Stimulated activated naive CD8-positive, alpha-beta T cell treated with anti-CD3 and anti-CD28 coated beads, Interleukin-15, Interleukin-2, amounts not matched to agents 100 ng/mL and 50 ng/mL, for 24 hours (primary cell): ENCODE measurements around the gene SERPINH1.

Experiments
- H3K27ac Mint-ChIP-seq: one replicate; pipeline ENCODE4 v1.8.0; 2021; ENCODE audit warnings: mild to moderate bottlenecking, mixed read lengths
- H3K27me3 Mint-ChIP-seq: one replicate; pipeline ENCODE4 v1.8.0; 2021; ENCODE audit warnings: mixed read lengths
- H3K36me3 Mint-ChIP-seq: one replicate; pipeline ENCODE4 v1.8.0; 2021; ENCODE audit warnings: low read depth, mixed read lengths
- H3K4me1 Mint-ChIP-seq: one replicate; pipeline ENCODE4 v1.8.0; 2021; ENCODE audit warnings: low read depth, mixed read lengths
- H3K4me3 Mint-ChIP-seq: one replicate; pipeline ENCODE4 v1.8.0; 2021; ENCODE audit warnings: mild to moderate bottlenecking, mixed read lengths
- H3K9me3 Mint-ChIP-seq: one replicate; pipeline ENCODE4 v1.8.0; 2021; ENCODE audit warnings: mixed read lengths

Gene SERPINH1

DNA sequence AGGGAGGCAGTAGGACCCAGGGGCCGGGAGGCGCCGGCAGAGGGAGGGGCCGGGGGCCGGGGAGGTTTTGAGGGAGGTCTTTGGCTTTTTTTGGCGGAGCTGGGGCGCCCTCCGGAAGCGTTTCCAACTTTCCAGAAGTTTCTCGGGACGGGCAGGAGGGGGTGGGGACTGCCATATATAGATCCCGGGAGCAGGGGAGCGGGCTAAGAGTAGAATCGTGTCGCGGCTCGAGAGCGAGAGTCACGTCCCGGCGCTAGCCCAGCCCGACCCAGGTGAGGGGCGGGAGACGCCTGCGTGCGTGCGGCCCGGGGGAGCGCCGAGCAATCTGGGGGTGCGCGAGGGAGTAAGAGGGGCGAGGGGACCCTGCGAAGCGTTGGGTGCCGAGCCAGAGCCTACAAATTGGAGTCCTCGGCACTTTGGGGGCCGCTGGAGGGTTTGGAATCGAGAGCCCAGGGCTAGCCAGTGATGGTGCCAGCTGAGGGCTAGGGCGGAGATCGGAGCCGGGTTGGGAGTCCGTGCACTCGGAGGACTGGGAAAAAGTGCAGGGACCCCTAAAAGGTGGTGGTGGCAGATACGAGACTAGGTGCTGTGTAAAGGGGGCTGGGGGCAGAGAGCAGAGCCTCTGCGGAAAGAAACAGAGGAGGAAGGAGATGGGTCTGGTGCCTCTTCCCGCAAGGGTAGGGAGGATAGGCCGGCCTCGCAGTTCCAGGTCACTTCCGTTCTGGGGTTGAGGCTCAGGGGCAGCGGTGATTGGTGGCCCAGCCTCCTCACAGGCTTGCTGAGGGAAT lies at the start of gene SERPINH1:
TSS of gene SERPINH1 (plus strand) at position 206 of the 788 bp plus-strand sequence. CDS start 4,097 bp downstream, outside the sequence.
- Mint-ChIP-seq H3K9me3 (no peaks in the 10 kb centered on the region), H3K27ac (peak within 1 kb of the TSS; percentile 99), H3K4me1 (peaks cover 29% of the 10 kb centered on the region), H3K27me3 (no peaks in the 10 kb centered on the region), H3K36me3 (no peaks in the 10 kb centered on the region), H3K4me3 (peak within 1 kb of the TSS; percentile 99)

DNA sequence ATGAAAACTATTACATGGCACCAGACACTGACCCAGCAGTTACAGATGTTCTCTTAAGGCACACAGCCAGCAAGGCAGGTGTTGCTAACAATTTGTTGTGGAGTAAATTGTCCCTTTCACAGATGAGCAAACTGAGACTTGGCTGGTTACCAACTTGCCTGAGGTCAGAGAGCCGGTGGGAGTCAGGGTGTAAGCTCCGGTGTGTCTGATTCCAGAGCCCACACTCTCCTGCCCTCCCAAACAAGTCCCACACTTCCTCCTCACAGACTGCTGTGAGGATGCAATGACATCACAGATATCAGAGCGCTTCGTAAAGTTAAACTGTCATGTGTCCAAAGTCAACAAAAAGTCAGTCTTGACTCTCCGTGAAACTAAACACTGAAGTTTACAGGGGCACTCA lies 48.8 kb upstream of the SERPINH1 start:
- H3K4me1 Mint-ChIP-seq, result peaks cover 15% of the 10 kb centered on the region
- H3K36me3 Mint-ChIP-seq, result no peaks in the 10 kb centered on the region
- no peaks in the 10 kb centered on the region for H3K27me3 Mint-ChIP-seq
- H3K9me3 Mint-ChIP-seq, result no peaks in the 10 kb centered on the region
- no peak overlapping the region for H3K4me3 Mint-ChIP-seq
- no peak overlapping the region for H3K27ac Mint-ChIP-seq

DNA sequence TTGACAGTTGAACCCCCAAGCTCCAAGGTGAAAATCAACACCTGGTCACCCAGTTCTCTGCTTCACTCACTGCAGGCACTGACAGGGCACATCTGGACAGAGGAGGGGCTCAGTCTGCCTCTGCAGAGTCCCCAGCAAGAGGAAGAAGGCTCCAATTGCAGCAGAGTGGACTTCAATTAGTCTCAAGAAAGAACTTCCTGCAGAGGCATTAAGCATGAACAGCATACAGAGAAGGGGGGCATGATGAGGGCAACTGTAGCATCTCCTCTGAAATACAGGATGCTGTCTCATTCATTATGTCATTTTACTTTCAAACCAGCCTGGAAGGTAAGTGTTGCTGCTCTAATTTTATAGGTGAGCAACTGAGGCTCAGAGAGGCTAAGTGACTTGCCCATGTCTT lies 47.5 kb upstream of the SERPINH1 start:
- H3K4me1 Mint-ChIP-seq, result peaks cover 9% of the 10 kb centered on the region
- no peaks in the 10 kb centered on the region for H3K36me3 Mint-ChIP-seq
- H3K27ac Mint-ChIP-seq, result no peak overlapping the region
- H3K9me3 Mint-ChIP-seq, result no peaks in the 10 kb centered on the region
- no peaks in the 10 kb centered on the region for H3K27me3 Mint-ChIP-seq
- H3K4me3 Mint-ChIP-seq, result no peak overlapping the region

DNA sequence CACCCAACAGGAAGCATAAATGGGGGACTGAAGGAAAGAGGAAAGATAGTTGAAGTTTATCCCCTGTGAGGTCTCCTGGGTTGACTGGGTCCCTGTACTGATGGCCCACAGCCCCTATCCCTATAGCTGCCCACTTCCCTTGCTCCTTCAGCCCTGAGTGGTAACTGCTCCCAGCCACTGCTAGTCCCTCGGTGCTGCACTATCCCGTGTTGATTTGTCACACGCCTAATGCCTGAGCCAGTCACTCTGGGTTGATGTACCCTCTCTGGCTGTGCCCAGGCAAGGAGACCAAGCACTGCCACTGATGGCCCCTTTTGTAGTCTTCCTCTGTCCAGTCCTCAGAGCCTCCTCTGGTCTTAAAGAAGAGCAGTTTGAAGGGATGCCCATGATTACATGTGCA lies 45.9 kb upstream of the SERPINH1 start:
- Mint-ChIP-seq H3K4me3 (no peak overlapping the region), H3K9me3 (no peaks in the 10 kb centered on the region), H3K36me3 (no peaks in the 10 kb centered on the region)

DNA sequence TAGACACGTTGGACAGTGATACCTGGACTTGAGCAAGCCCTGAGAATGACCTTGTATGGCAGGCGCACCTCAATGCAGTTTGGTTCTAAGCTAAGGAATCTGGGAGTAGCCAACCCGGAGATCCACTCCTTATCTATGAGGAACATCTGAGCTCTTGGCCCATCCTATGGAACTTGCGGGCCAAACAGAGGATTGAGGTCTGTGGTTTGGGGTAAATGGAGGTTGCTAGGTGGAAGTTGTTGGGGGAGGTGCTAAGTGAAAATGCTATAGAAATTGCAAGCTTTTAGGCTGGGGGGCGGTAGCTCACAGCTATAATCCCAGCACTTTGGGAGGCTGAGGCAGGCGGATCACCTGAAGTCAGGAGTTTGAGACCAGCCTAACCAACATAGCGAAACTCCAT lies 45.2 kb upstream of the SERPINH1 start:
- Mint-ChIP-seq H3K4me1 (peaks cover 9% of the 10 kb centered on the region), H3K27ac (no peak overlapping the region), H3K36me3 (no peaks in the 10 kb centered on the region), H3K9me3 (no peaks in the 10 kb centered on the region), H3K4me3 (no peak overlapping the region), H3K27me3 (no peaks in the 10 kb centered on the region)

More for the DNA sequence above, 45.9 kb upstream of the SERPINH1 start:
- Mint-ChIP-seq H3K27ac (no peak overlapping the region), H3K27me3 (no peaks in the 10 kb centered on the region), H3K4me1 (peaks cover 9% of the 10 kb centered on the region)

DNA sequence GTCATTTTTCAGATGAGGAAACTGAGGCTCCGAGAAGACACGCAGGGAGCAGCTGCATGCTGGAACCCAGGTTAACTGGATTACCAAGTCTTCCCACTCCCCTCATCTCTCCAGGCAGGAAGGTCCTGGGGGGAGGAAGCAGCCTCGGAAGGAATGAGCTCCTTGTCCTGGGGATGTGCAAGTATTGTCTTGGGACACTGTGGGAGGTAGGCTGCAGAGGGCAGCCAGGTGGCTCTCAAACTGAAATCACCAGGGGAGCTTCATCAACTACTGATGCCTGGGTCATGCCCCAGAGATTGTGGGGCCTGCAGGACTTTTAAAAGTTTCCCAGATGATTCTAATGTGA lies 43.9 kb upstream of the SERPINH1 start:
- no peaks in the 10 kb centered on the region for H3K27me3 Mint-ChIP-seq
- H3K27ac Mint-ChIP-seq, result no peak overlapping the region
- no peaks in the 10 kb centered on the region for H3K9me3 Mint-ChIP-seq
- H3K4me3 Mint-ChIP-seq, result no peak overlapping the region
- peaks cover 9% of the 10 kb centered on the region for H3K4me1 Mint-ChIP-seq
- H3K36me3 Mint-ChIP-seq, result no peaks in the 10 kb centered on the region

DNA sequence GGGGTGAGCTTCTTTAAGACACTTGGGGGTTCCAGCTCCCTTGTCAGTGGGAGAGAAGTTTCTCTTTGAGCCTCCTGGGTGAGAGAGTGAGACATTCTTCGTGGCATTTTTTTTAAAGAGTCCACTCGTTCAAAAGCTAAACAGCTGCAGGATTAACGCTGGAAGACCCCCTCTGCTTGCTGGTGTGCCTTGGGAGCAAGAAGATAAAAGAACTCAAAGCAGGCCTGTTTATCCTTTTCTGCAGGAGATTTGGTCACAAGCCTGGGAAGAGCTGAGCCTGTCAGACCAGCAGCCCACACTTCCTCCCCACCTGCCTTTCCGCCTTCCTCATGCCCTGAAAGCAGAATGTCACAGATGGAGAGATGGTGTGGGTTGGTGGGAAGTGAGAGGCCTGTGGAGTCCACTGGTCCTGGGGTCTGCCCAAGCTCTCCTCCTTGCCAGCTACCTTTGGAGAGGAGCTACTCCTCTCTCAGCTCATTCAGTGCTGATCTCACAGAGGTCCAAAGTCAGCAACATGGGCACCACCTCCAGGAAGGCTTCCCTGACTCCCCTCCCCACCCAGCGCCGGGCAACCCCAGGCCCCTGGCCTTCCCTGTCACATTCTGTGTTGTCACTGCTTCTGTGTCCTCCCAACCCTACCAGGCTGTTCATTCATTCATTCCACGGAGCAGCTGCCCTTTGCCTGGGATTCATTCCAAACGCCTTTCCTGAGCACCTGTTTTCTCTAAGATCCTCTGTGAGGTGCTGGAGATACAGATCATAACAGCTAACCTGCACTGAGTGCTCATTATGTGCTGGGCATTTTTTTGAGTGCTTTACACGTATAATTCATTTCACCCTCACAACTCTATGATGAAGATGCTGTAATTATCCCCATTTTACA lies 43.0 kb upstream of the SERPINH1 start:
- peaks cover 4% of the 10 kb centered on the region for H3K27me3 Mint-ChIP-seq
- H3K27ac Mint-ChIP-seq, result no peak overlapping the region
- no peaks in the 10 kb centered on the region for H3K9me3 Mint-ChIP-seq
- H3K36me3 Mint-ChIP-seq, result no peaks in the 10 kb centered on the region
- peaks cover 16% of the 10 kb centered on the region for H3K4me1 Mint-ChIP-seq
- H3K4me3 Mint-ChIP-seq, result no peak overlapping the region

DNA sequence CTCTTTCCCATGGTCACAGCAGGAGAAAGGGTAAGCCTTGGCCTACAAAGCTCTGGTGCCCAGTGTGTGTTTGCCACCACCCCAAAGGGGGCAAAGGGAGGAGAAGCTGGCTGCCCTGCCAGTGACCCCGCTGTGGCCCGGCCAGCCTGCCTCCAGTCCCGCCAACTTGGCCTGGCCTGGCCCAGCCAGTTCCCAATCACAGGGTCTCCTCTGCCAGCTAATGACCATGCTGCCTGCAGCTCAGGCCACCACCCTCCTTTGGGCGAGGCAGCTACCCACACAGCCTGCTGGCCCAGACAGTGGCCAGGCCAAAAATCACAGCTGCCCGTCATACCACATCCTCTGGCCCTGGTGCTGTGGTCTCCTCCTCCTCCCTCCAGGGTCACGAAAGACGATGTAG lies 41.4 kb upstream of the SERPINH1 start:
- Mint-ChIP-seq H3K36me3 (no peaks in the 10 kb centered on the region), H3K4me3 (no peak overlapping the region), H3K27me3 (peaks cover 7% of the 10 kb centered on the region), H3K27ac (no peak overlapping the region), H3K9me3 (no peaks in the 10 kb centered on the region), H3K4me1 (peaks cover 24% of the 10 kb centered on the region)

DNA sequence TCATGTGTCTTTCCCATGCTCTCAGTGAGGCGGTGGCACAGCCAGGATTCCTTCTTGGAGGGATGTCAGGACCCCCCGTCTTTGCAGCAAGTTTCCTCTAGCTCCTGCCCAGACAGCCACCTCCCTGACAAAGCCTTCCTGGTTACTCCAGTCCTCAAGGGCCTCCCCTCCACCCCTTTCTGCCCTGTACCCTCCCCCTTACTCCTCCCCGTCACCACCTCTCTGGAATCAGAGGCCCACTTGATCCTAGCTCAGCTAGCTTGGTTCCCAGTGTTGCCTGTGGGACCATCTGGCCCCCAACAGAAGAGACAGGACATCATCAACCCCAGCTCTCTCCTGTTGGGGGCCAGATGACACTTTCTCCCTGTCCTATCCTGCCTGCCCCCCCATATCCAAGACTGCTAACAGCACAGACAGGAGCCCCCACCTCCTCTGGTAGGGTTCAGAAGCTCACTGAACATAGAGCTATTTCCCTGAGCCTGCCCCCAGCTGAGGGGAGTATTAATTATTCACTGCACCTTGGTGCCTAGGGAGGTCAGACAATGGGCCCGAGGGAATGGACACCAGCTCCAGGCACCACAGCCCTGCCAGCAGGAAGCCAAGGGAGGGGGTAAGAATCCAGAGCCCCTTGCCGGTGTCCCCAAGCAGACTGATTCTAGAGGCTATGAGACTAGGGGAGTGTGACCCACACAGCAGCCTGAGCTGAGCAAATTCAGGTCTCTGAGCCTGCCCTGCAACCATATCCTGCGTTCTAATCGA lies 39.6 kb upstream of the SERPINH1 start:
- H3K4me3 Mint-ChIP-seq, result no peak overlapping the region
- H3K4me1 Mint-ChIP-seq, result peaks cover 22% of the 10 kb centered on the region
- H3K27ac Mint-ChIP-seq, result no peak overlapping the region
- H3K9me3 Mint-ChIP-seq, result no peaks in the 10 kb centered on the region
- H3K27me3 Mint-ChIP-seq, result peaks cover 7% of the 10 kb centered on the region
- no peaks in the 10 kb centered on the region for H3K36me3 Mint-ChIP-seq

DNA sequence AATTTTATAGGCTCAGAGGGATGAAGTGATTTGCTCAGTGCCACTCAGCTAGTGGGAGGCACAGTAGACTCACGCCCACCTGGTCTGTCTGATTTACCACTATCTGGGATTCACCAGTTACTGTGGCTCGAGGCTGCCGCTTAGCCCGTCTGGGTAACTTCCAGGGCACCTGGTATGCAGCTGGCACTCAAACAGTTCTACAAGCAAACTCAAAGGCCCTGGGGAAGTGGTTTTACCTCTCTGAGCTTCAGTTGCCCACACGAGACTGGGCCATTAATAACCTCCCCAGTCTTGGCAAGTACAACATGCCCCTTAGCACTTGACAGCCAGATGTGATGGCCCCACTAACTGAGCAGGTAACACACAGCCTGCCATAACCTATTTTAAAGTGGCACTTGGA lies 38.9 kb upstream of the SERPINH1 start:
- peaks cover 7% of the 10 kb centered on the region for H3K27me3 Mint-ChIP-seq
- H3K36me3 Mint-ChIP-seq, result no peaks in the 10 kb centered on the region
- H3K4me1 Mint-ChIP-seq, result peaks cover 20% of the 10 kb centered on the region
- no peaks in the 10 kb centered on the region for H3K9me3 Mint-ChIP-seq
- H3K4me3 Mint-ChIP-seq, result no peak overlapping the region
- H3K27ac Mint-ChIP-seq, result no peak overlapping the region

DNA sequence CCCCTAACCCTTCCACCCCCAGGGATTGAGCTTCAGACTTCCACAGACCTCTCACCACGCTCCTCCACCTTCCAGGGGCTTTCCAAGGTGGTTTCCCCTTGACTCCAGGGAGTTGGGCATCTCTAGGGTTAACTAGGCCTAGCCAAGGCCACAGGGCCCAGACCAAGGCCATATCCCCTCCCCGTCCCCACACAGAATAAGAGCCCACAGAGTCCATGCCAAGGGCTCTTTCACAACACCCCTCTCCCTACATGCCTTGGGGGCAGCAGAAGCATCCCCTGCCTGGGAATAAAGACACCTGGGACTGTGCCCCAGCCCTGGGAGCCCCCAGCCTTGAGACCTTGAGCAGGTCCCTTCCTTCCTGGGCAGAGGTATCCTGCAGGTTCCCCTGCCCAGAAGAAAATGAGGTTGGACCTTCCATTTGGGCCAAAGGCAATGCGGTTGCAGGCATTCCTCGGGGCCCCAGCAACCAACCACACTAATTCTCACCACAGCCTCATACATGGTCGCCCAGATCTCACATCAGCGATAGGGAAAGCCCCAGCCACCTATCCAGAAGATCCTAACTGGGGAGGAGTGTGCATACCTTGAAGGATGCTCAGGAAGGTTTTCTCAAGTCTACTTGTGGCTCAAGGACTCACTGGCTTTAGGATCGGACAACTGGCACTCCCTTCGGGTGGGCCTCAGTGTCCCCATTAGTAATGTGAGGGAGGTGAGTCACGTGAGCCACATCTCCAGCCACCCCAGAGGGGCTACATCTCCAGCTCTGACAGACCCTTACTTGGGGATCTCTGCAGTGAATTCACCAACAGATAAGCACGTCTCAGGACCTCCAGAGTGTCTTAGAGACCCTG lies 38.0 kb upstream of the SERPINH1 start:
- no peak overlapping the region for H3K27ac Mint-ChIP-seq
- no peaks in the 10 kb centered on the region for H3K36me3 Mint-ChIP-seq
- H3K4me3 Mint-ChIP-seq, result peak overlapping the region; percentile 74
- no peaks in the 10 kb centered on the region for H3K9me3 Mint-ChIP-seq
- H3K4me1 Mint-ChIP-seq, result peaks cover 20% of the 10 kb centered on the region
- peaks cover 7% of the 10 kb centered on the region for H3K27me3 Mint-ChIP-seq

DNA sequence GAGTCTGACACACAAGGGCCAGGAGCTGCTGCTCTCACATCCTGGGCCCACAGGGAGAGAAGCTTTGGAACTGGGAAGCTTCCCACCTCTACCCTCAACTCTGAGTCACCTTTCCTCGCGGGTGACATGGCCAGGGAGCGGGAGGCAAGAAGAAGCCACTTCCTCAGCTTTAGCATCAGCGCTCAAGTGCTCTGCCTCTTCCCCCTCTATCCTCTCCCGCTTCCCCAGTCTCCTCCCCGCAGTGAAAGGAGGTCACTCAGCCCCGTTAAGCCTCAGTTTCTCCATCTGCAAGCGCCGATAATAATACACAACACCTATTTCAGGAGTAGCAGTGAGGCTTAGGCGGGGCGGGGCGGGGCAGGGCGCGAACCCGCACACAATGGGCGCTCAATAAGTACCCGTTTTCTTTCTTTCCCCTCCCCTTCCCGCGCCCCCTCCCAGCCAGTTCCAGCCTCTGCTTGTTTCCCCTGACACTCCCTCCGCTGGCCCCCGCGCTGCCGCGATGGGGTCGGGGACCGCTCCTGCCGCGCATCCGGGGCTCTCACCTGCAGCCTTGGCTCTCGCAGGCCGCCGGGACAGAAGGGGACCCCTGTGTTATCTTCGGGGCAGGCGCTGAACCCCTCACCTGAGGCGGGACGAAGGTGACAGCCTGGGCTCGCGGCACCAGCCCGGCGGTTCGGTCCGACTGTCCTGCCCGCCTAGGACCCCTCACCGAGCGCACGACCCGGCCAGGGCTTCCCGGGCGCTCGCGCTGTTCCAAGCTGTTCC lies 37.2 kb upstream of the SERPINH1 start:
- no peaks in the 10 kb centered on the region for H3K9me3 Mint-ChIP-seq
- H3K4me3 Mint-ChIP-seq, result peak overlapping the region; percentile 74
- peaks cover 11% of the 10 kb centered on the region for H3K27me3 Mint-ChIP-seq
- peaks cover 20% of the 10 kb centered on the region for H3K4me1 Mint-ChIP-seq
- no peak overlapping the region for H3K27ac Mint-ChIP-seq
- no peaks in the 10 kb centered on the region for H3K36me3 Mint-ChIP-seq

DNA sequence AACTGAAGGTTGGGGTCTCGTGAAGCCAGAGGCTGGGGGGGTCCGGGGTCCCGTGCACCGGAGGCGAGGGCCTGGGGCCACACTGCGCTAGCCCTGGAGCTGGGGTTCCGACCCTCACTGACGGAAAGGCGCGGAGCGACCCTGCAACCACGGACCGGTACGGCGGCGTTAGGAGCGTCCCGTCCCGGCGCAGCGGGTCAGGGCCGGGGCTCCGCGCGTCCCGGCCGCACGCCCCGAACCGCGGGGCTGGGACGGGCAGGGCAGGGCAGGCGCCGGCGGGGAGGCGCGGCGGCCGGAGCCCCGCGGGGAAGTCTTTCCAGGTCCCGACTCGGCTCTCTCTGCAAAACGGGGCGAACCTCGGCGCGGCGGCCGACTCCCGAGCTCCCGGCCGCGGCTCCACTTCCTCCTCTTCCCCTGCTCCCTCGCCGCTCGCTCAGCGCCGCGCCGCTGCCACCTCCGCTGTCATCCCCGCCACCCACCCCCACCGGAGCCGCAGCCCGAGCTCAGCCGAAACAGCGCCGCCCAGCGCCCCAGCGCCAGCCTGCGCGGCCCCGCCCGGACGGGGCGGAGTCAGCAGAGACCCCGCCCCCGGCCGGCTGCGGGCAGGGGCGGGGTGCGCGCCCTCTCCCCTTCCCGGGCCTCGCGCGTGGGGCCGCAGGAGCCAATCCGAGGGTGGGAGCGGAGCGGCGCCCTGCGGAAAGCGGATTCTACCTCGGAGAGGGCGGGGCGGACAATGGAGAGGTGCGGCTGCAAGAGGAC lies 36.4 kb upstream of the SERPINH1 start, which contains the start of gene GDPD5:
TSS of gene GDPD5 (minus strand) at position 509 of the 759 bp plus-strand sequence. CDS start 48,206 bp downstream, outside the sequence.
- peak within 1 kb of the TSS; percentile 76 for H3K4me3 Mint-ChIP-seq
- H3K27ac Mint-ChIP-seq, result no peak within 1 kb of the TSS
- H3K36me3 Mint-ChIP-seq, result no peaks in the 10 kb centered on the region
- H3K4me1 Mint-ChIP-seq, result peaks cover 20% of the 10 kb centered on the region
- peaks cover 11% of the 10 kb centered on the region for H3K27me3 Mint-ChIP-seq
- no peaks in the 10 kb centered on the region for H3K9me3 Mint-ChIP-seq
